Measurements from ENCODE around the gene SLC9A3.

DNA sequence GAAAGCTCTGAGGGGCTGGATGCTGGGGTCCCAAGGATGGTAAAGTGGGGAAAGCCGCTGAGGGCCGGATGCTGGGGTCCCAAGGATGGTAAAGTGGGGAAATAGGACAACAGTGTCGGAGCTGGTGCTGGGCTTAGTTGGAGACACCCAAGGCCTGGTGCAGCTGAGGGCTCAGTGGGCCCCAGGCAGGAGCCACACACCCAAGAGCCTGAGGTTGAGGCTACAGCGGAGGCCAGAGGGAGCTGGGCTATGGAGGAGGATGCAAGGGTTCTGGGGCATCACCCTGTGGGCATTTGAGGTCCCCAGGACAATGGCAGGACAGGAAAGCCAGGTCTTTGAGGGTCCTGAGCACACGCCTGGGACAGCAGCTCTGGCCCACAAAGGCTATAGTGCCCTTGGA lies 19.1 kb upstream of the SLC9A3 start:
- no peak for TF ChIP-seq POLR2A (IDR thresholded peaks at IDR 0.05; ENCODE audit: low read depth)
- TF ChIP-seq CTCF (IDR thresholded peaks at IDR 0.05): no peak

Data from esophagus muscularis mucosa (tissue), 3 donors.